Effector CD8-positive, alpha-beta T cell (primary cell): ENCODE data around the gene KSR1.
"Not testable (repeated sequence)": the region's sequence is repeated elsewhere in the genome, so short reads cannot be mapped to it uniquely, and the experiment has no call there.

ENCODE experiments used
- DNase-seq: peaks from one replicate; lab custom pipeline; 2025; lab: John Stamatoyannopoulos, UW

The KSR1 gene

GRCh38 chr17:27454089-27454488 lies 2.2 kb upstream of the KSR1 start:
- DNase-seq: no peak

- no peak for DNase-seq
Observed at GRCh38 chr17:27455236-27455913, 873 bp upstream of the KSR1 start.

GRCh38 chr17:27456681-27457359 lies 572 bp downstream of the KSR1 start:
- no peak for DNase-seq

GRCh38 chr17:27457360-27457715 lies 1.1 kb downstream of the KSR1 start:
- no peak for DNase-seq

- DNase-seq: no peak
Observed at GRCh38 chr17:27457731-27458523, 1.7 kb downstream of the KSR1 start.

- DNase-seq: no peak
Observed at GRCh38 chr17:27458524-27458908, 2.3 kb downstream of the KSR1 start.

GRCh38 chr17:27459433-27459832 lies 3.2 kb downstream of the KSR1 start:
- no peak for DNase-seq

- no peak for DNase-seq
Observed at GRCh38 chr17:27460196-27460725, 4.0 kb downstream of the KSR1 start.

- DNase-seq: no peak
Observed at GRCh38 chr17:27461192-27461859, 5.1 kb downstream of the KSR1 start.

GRCh38 chr17:27462149-27462548 lies 5.9 kb downstream of the KSR1 start:
- no peak for DNase-seq

- DNase-seq: no peak
Observed at GRCh38 chr17:27462714-27463113, 6.5 kb downstream of the KSR1 start.

GRCh38 chr17:27463235-27463677 lies 7.0 kb downstream of the KSR1 start:
- DNase-seq: no peak

GRCh38 chr17:27464019-27464418 lies 7.8 kb downstream of the KSR1 start:
- not testable (repeated sequence) for DNase-seq

GRCh38 chr17:27464431-27464830 lies 8.2 kb downstream of the KSR1 start:
- DNase-seq: no peak

GRCh38 chr17:27465875-27466274 lies 9.6 kb downstream of the KSR1 start:
- not testable (repeated sequence) for DNase-seq

- no peak for DNase-seq
Observed at GRCh38 chr17:27466376-27466742, 10.1 kb downstream of the KSR1 start.

GRCh38 chr17:27466743-27467375 lies 10.6 kb downstream of the KSR1 start:
- DNase-seq: no peak

- DNase-seq: no peak
Observed at GRCh38 chr17:27469256-27469655, 13.0 kb downstream of the KSR1 start.

- no peak for DNase-seq
Observed at GRCh38 chr17:27471321-27472269, 15.3 kb downstream of the KSR1 start.

GRCh38 chr17:27473190-27473747 lies 17.0 kb downstream of the KSR1 start:
- DNase-seq: no peak
